Thoracic aorta (tissue), 2 donors: Measurements from ENCODE around the gene HDAC11. TPM values are rescaled to one million over a fixed set of nuclear protein-coding genes. Genes with fewer than 3 reads are reported as not detected.

Experiments
- ATAC-seq: fragments of 150-250 bp; one replicate; pipeline ENCODE4 v1.8.0; 2017; ENCODE audit warnings: low read depth; ENCODE audit not compliant: insufficient number of reproducible peaks, low FRiP score
- DNase-seq: peaks from one replicate; pipeline ENCODE4 v3.0.0-alpha.2; 2020; ENCODE audit warnings: low spot score
- H3K27ac ChIP-seq, 2 donors: fragments of 200-600 bp; sonication (generic); 1 replicate in 1 of 2; 2 replicates in 1 of 2; pipeline ENCODE4 v1.5.1; 2016; ENCODE audit warnings: mild to moderate bottlenecking in 2 of 2, moderate library complexity in 2 of 2
- H3K27me3 ChIP-seq: fragments of 200-600 bp; sonication (generic); replicated peaks from 2 replicates; pipeline ENCODE4 v1.6.0; 2016; ENCODE audit warnings: mild to moderate bottlenecking; ENCODE audit not compliant: insufficient read depth
- H3K36me3 ChIP-seq: fragments of 200-600 bp; sonication (generic); one replicate; pipeline ENCODE4 v1.5.1; 2016
- H3K4me1 ChIP-seq, 2 donors: fragments of 200-600 bp; sonication (generic); 1 replicate in 1 of 2; 2 replicates in 1 of 2; pipeline versions ENCODE4 v1.5.1 to v1.6.0; 2016; ENCODE audit warnings: low read depth in 2 of 2, mild to moderate bottlenecking in 1 of 2; ENCODE audit not compliant: control insufficient read depth in 1 of 2
- H3K4me3 ChIP-seq: fragments of 200-600 bp; sonication (generic); 2 replicates; pipeline ENCODE4 v1.5.1; 2016; ENCODE audit warnings: mild to moderate bottlenecking
- H3K9me3 ChIP-seq: fragments of 200-600 bp; sonication (generic); 2 replicates; pipeline ENCODE4 v1.5.1; 2016
- total RNA-seq, 2 donors: library from RNA; depleted of rRNA; stranded (reverse); fragments of >200 nt; gene quantifications; one replicate each; pipeline versions ENCODE4 v1.1.0 to v1.2.3, GENCODE V29; 2016
- TF ChIP-seq, protein P1 (sequence below): fragments of 200-600 bp; sonication (generic); IDR thresholded peaks from one replicate; pipeline ENCODE4 v1.5.1; 2019; ENCODE audit warnings: antibody characterized with exemption

The HDAC11 gene
- total RNA-seq, 2 donors from 2014 or later: 15.8 to 17.4 TPM

DNA sequence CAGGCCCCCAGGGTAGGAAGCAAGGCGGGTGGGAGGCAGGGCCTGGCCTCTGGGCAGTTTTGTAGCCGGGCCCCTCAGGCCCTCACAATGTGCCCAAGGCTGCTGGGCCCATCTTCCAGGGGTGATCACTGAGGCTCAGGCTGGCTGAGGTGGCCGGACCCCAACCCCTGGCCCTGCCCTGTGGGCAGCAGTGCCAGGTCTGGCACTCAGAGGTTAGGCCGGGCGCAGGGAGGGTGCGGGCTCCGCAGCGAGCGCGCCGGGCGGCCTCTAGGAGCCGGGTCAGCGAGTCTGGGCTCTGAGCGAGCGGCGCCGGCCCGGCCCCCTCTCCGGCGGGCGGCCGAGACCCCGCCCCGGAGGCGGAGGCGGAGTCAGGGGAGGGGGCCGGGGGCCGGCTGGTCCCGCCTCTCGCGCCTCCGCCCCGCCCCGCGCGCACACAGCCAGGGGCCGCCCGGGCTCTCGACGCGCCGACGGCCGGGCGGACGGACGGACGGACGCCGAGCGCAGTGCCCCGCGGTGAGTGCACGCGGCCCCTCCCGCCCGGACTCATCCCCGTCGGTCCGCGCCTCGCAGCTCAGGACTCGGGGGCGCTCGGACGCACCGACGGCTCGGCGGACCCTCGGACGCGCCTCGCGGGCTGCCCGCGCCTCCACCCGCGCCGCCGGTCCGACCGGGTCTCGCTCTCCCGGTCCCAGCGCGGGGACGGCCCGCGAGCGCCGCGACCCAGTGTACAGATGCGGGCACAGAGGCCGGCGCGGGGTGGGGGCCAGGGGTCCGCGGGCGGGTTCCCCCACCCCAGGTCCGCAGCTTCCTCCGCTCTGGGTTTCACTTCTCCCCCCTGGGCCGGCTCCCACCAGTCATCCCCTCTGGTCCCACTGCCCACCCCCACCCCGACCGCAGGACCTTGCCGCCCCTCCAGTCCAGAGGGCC is 68.9 kb downstream of the HDAC11 start, which contains the start of gene FBLN2:
Gene FBLN2, plus strand, starts transcription at position 430 of the 927 bp plus-strand sequence. CDS start 21,231 bp downstream, outside the sequence.
- Histone ChIP-seq H3K27me3 (peaks cover 8% of the 10 kb centered on the region), H3K36me3 (no peaks in the 10 kb centered on the region), H3K4me1 (peaks cover 7 to 28% of the 10 kb centered on the region in 2 donors), H3K4me3 (peak within 1 kb of the TSS; percentile 64), H3K9me3 (no peaks in the 10 kb centered on the region), H3K27ac (peak within 1 kb of the TSS in 1 of 2 donors; percentile 61)
- ATAC-seq: no peak
- TF ChIP-seq, protein P1, sequence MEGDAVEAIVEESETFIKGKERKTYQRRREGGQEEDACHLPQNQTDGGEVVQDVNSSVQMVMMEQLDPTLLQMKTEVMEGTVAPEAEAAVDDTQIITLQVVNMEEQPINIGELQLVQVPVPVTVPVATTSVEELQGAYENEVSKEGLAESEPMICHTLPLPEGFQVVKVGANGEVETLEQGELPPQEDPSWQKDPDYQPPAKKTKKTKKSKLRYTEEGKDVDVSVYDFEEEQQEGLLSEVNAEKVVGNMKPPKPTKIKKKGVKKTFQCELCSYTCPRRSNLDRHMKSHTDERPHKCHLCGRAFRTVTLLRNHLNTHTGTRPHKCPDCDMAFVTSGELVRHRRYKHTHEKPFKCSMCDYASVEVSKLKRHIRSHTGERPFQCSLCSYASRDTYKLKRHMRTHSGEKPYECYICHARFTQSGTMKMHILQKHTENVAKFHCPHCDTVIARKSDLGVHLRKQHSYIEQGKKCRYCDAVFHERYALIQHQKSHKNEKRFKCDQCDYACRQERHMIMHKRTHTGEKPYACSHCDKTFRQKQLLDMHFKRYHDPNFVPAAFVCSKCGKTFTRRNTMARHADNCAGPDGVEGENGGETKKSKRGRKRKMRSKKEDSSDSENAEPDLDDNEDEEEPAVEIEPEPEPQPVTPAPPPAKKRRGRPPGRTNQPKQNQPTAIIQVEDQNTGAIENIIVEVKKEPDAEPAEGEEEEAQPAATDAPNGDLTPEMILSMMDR: no peak
- no peak for DNase-seq

DNA sequence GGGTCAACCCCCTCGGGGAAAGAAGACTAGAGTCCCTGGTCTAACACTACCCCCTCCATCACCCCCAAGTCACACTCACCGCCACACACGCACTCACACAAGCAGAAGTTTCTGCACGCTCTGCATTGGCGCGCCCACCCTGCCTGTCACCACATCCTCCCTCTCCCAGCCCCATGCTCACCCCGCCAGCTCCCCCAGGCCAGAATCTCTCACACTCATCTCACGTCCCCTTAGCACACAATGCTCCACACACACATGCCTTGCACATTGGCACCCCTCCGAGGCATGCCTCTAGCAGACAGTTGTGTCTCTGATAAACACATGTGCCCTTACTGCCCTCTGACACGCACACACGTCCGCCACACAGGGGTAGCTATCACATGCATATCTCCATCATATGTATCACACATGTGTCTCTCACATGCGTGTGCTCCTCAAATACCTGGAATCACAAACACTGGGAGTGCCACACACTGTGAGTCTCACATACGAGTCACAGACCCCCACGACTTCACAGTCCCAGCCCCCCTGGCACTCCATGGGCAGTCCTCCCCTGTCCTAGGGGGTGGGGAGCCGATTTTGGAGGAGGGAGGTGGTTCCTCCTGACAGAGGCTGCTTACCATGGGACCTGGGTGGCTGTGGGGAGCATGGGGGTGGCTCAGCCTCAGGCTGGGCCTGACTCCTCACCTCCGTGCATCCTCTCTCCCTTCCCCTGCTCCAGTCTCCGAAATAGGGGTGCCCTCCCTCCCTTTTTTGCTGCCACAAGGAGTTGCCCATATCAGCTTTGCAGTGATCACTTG is 69.7 kb downstream of the HDAC11 start:
- DNase-seq: no peak
- TF ChIP-seq, protein P1: no peak
- ATAC-seq: no peak
- Histone ChIP-seq H3K4me3 (peak overlapping the region; percentile 64), H3K27ac (peak overlapping the region; percentile 39 to 61), H3K27me3 (peaks cover 8% of the 10 kb centered on the region), H3K9me3 (no peaks in the 10 kb centered on the region), H3K4me1 (peaks cover 7 to 28% of the 10 kb centered on the region in 2 donors), H3K36me3 (no peaks in the 10 kb centered on the region)

GRCh38 chr3:13550423-13550690 is 70.3 kb downstream of the HDAC11 start:
- Histone ChIP-seq H3K27ac (peak overlapping the region; percentile 39 to 61), H3K27me3 (peaks cover 8% of the 10 kb centered on the region), H3K9me3 (no peaks in the 10 kb centered on the region), H3K36me3 (no peaks in the 10 kb centered on the region), H3K4me1 (peaks cover 7 to 28% of the 10 kb centered on the region in 2 donors), H3K4me3 (peak overlapping the region; percentile 0)
- TF ChIP-seq, protein P1: no peak
- ATAC-seq: no peak
- DNase-seq: no peak

GRCh38 chr3:13550791-13551360 is 70.8 kb downstream of the HDAC11 start:
- Histone ChIP-seq H3K27ac (no peak overlapping the region), H3K4me1 (peaks cover 7 to 28% of the 10 kb centered on the region in 2 donors), H3K9me3 (no peaks in the 10 kb centered on the region), H3K36me3 (no peaks in the 10 kb centered on the region), H3K4me3 (peak overlapping the region; percentile 0), H3K27me3 (peaks cover 8% of the 10 kb centered on the region)
- DNase-seq (no peak), ATAC-seq (no peak)
- TF ChIP-seq, protein P1: no peak
